GM19372 (cell line): ENCODE results near the gene PRKN.

ENCODE experiments used
- ATAC-seq: cut with Tn5 transposase; IDR thresholded peaks from one replicate; pipeline ENCODE4 v1.9.1; 2021; ENCODE audit warnings: mild to moderate bottlenecking, low read depth, moderate library complexity; ENCODE audit not compliant: unreplicated experiment

Gene PRKN

DNA sequence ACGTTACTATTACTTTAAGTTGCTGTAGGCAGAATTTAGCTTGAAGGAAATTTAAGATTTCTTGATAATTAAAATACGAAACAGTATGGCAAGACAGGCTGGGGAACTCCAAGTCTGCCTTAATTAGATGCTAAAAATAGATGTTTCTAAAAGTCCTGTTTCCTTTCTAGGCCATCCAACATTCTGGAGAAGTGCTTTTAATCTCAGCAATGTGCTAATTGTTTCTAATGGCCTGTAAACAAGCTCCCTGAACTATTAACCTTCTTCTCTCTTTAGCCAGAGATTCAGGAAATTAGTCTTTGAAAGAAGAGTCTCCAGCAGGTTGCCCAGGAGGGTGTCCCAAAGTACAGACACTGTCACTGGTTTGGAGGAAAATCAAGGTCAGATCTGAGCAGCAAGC is 776.4 kb downstream of the PRKN start:
- no peak for ATAC-seq

- ATAC-seq = no peak
Observed at GRCh38 chr6:161949531-161949930, 778.0 kb downstream of the PRKN start.

DNA sequence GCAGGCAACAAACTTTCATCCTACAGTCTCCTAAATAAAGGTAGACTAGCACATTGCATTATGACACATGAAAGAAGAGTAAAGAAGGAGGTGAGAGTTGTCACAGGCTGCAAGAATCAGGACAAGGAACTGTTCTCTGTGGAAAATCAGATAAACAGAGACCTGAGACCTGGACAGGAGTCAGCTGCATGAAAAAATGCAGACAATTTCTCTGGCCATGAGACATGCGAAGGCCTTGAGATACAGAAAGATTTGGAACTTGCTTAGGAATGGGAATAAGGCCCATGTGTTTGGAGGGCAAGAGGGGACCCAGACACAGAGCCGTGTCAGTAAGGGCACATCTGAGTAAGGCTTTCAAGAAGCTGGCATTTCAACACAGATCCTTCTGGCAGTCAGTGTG is 779.1 kb downstream of the PRKN start:
- ATAC-seq = no peak

DNA sequence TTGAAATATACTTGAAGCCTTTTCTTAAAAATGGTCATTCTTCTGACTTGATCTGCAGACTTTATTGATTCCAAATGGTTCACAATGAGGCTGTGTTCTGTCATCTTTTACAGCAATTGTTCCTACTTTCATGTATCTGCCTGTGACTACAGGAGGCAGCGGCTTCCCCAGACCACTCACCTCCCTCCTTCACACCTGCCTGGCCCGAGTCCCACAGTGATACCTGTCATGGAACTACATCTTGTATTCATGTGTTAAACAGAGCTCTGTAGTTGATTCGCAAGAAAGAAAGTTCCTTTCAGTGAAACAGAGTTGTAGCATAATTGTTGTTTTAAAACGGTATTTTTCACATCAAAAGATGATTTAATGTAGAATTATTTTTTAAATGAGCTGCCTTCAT is 780.2 kb downstream of the PRKN start:
- no peak for ATAC-seq

- ATAC-seq = no peak
Observed at GRCh38 chr6:161946461-161946860, 781.1 kb downstream of the PRKN start.

DNA sequence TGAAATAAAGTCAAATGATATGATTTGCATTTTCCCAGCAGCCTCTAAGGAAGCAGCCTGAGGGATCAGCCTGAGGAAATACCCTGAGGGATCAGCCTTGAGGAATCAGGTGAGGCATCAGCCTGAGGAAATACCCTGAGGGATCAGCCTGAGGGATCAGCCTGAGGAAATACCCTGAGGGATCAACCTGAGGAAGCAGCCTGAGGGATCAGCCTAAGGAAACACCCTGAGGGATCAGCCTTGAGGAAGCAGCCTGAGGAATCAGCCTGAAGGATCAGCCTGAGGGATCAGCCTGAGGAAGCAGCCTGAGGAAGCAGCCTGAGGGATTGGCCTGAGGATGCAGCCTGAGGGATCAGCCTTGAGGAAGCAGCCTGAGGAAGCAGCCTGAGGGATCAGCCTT is 784.0 kb downstream of the PRKN start:
- no peak for ATAC-seq

GRCh38 chr6:161941565-161941964 is 786.0 kb downstream of the PRKN start:
- ATAC-seq = no peak

DNA sequence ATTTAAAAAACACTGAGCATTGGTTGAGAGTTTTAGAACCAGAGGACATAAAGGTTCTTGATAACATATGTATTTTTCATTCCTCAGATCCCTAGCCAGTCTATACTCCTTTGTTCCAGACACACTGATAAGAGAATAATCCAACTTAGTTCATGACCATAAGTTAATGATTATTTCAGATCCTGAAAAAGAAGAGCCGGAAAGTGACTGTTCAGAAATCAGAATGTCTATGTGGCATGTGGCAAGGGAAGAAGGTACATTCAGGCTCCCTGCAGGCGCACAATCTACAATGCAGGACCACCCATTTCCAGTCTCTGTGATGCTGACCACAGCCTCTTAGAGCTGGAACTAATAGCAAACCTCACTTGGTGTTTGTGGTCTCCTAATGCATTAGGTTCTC is 787.0 kb downstream of the PRKN start:
- ATAC-seq = no peak

DNA sequence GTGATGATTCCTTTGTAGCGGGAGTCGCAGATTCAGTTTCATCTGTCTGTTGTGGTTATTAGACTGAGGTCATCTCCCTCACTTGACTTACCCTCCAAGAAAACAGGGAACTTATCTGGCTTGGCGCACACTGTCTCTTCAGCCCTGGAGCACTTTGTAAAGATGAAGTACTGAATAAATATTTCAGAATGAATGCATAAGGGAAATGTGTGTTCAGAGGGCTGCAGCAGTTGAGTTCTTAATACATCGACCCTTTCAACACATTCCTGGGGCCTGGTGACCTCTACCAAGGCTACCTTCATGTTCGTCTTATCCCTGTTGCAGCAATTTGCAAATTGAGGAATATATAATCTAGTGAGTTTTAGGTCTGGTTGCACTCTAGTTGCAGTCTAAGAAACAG is 801.2 kb downstream of the PRKN start:
- no peak for ATAC-seq

GRCh38 chr6:161924516-161925116 is 803.0 kb downstream of the PRKN start:
- no peak for ATAC-seq

GRCh38 chr6:161922631-161923119 is 804.9 kb downstream of the PRKN start:
- ATAC-seq = no peak

- no peak for ATAC-seq
Observed at GRCh38 chr6:161921602-161922395, 805.8 kb downstream of the PRKN start.

GRCh38 chr6:161919691-161920090 is 807.9 kb downstream of the PRKN start:
- no peak for ATAC-seq

GRCh38 chr6:161918628-161919205 is 808.8 kb downstream of the PRKN start:
- no peak for ATAC-seq

- no peak for ATAC-seq
Observed at GRCh38 chr6:161918109-161918531, 809.4 kb downstream of the PRKN start.

GRCh38 chr6:161917645-161918044 is 809.9 kb downstream of the PRKN start:
- ATAC-seq = no peak

- no peak for ATAC-seq
Observed at GRCh38 chr6:161915456-161915964, 812.1 kb downstream of the PRKN start.

- ATAC-seq = no peak
Observed at GRCh38 chr6:161908872-161909271, 818.7 kb downstream of the PRKN start.

DNA sequence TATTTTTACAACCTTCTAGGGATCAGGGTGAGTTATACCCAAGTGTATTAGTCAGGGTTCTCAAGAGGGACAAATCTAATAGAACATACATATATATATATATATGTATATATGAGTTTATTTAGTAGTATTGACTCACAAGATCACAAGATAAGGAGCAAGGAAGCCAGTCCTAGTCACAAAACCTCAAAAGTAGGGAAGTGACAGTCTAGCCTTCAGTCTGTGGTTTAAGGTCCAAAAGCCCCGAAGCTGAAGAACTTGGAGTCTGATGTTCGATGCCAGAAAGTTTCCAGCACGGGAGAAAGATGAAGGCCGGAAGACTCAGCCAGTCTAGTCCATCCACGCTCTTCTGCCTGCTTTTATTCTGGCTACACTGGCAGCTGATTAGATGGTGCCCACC is 821.0 kb downstream of the PRKN start:
- ATAC-seq = no peak

- ATAC-seq = no peak
Observed at GRCh38 chr6:161903584-161904212, 823.9 kb downstream of the PRKN start.
